ENCODE results near the gene AP1M1.

- TF ChIP-seq CTCF (IDR thresholded peaks at IDR 0.05; ENCODE audit: low read depth, low read length) (no peak), EZH2phosphoT487 (IDR thresholded peaks at IDR 0.05; ENCODE audit: low read depth) (no peak)
Measured at GRCh38 chr19:16190736-16191135, 7.0 kb upstream of the AP1M1 start.

Measured in OCI-LY3 (cell line).